ENCODE measurements around the gene SPHK1.
A peak's percentile ranks its signal among the peaks of the same experiment; 100 is the strongest.
"Not testable (repeated sequence)": the region's sequence is repeated elsewhere in the genome, so short reads cannot be mapped to it uniquely, and the experiment has no call there.

The SPHK1 gene

GRCh38 chr17:76384222-76384986 lies at the start of gene SPHK1:
TSS of gene SPHK1 (plus strand) at chr17:76384609. CDS start at chr17:76385645, 1,036 bp downstream.
- DNase-seq (ENCODE audit: low spot score in 2 of 2) (peak; percentile 73 to 87), ATAC-seq (peak; percentile 80)
- no peaks in the 10 kb centered on the region for H3K9me3 Mint-ChIP-seq
- H3K27ac Mint-ChIP-seq, result peak within 1 kb of the TSS; percentile 94
- peaks cover 32% of the 10 kb centered on the region for H3K36me3 Mint-ChIP-seq
- peaks cover 17% of the 10 kb centered on the region for H3K4me1 Mint-ChIP-seq
- H3K4me3 Mint-ChIP-seq, result peak within 1 kb of the TSS; percentile 94

DNA sequence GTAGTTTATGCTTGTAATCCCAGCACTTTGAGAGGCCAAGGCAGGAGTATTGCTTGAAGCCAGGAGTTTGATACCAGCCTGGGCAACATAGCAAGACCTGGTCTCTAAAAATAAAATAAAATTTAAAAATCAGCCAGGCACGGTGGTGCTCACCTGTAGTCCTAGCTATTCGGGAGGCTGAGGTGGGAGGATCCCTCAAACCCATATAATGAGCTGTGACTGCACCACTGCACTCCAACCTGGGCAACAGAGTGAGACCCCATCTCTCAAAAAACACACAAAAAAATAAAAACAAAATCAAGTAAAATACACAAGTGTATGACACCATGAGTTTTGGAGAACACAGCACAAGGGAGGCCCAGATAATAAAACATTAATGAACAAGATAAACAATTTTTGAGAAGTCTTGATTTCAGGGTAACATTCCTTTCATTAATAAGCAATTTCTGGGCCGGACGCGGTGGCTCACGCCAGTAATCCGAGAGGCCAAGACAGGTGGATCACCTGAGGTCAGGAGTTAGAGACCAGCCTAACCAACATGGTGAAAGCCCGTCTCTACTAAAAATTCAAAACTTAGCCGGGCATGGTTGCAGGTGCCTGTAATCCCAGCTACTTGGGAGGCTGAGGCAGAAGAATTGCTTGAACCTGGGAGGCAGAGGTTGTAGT lies 48.6 kb upstream of the SPHK1 start:
- Mint-ChIP-seq H3K27ac (no peak overlapping the region), H3K36me3 (peaks cover 13% of the 10 kb centered on the region), H3K4me1 (peaks cover 6% of the 10 kb centered on the region), H3K9me3 (no peaks in the 10 kb centered on the region), H3K4me3 (no peak overlapping the region)
- DNase-seq (ENCODE audit: low spot score in 2 of 2) (no peak), ATAC-seq (no peak)

GRCh38 chr17:76336756-76337412 lies 47.5 kb upstream of the SPHK1 start:
- ATAC-seq, result no peak
- no peak for DNase-seq (ENCODE audit: low spot score in 2 of 2)
- no peak overlapping the region for H3K27ac Mint-ChIP-seq
- peaks cover 19% of the 10 kb centered on the region for H3K36me3 Mint-ChIP-seq
- H3K9me3 Mint-ChIP-seq, result no peaks in the 10 kb centered on the region
- H3K4me1 Mint-ChIP-seq, result peaks cover 6% of the 10 kb centered on the region
- H3K4me3 Mint-ChIP-seq, result no peak overlapping the region

DNA sequence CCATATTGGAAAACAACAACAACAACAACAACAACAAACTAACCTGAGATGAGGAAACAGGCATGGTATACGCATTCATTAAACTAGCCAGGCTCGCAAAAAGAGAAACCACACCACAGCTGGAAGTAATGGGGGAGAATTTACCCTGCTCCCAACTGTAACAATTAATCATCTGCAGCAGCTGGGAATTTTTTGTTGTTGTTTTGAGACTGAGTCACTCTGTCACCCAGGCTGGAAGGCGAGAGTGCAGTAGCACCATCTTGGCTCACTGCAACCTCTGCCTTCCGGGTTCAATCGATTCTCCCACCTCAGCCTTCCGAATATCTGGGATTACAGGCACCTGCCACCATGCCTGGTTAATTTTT lies 47.0 kb upstream of the SPHK1 start:
- no peak for DNase-seq (ENCODE audit: low spot score in 2 of 2)
- Mint-ChIP-seq H3K36me3 (peaks cover 24% of the 10 kb centered on the region), H3K4me3 (no peak overlapping the region), H3K27ac (no peak overlapping the region), H3K9me3 (no peaks in the 10 kb centered on the region), H3K4me1 (peaks cover 6% of the 10 kb centered on the region)
- ATAC-seq, result no peak

GRCh38 chr17:76341301-76341700 lies 43.1 kb upstream of the SPHK1 start:
- ATAC-seq, result no peak
- no peaks in the 10 kb centered on the region for H3K4me1 Mint-ChIP-seq
- H3K36me3 Mint-ChIP-seq, result peaks cover 54% of the 10 kb centered on the region
- DNase-seq (ENCODE audit: low spot score in 2 of 2), result no peak
- no peak overlapping the region for H3K4me3 Mint-ChIP-seq
- no peaks in the 10 kb centered on the region for H3K9me3 Mint-ChIP-seq
- no peak overlapping the region for H3K27ac Mint-ChIP-seq

DNA sequence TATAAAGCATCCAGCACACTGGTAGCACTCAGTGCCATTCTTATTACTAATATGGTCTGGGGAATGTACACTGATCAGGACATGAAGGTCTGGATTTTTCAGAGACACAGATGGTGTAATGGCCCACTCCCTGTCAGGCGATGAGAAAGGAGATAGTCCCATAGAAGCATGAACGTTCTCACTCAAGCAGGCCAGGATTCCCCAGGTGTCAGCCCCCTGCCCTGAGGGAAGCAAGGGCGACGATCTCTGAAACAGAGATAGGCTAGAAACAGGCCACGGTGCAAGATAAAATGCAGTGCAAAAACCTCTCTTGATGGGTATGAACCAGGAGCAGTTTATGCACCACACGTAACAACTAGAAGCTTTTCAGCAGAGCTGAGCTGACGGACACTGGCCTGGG lies 41.3 kb upstream of the SPHK1 start:
- H3K9me3 Mint-ChIP-seq, result no peaks in the 10 kb centered on the region
- ATAC-seq (no peak), DNase-seq (ENCODE audit: low spot score in 2 of 2) (no peak)
- H3K27ac Mint-ChIP-seq, result no peak overlapping the region
- no peaks in the 10 kb centered on the region for H3K4me1 Mint-ChIP-seq
- H3K4me3 Mint-ChIP-seq, result no peak overlapping the region
- peaks cover 71% of the 10 kb centered on the region for H3K36me3 Mint-ChIP-seq

GRCh38 chr17:76345377-76345974 lies 38.9 kb upstream of the SPHK1 start:
- ATAC-seq, result no peak
- no peak for DNase-seq (ENCODE audit: low spot score in 2 of 2)
- Mint-ChIP-seq H3K36me3 (peaks cover 75% of the 10 kb centered on the region), H3K4me3 (no peak overlapping the region), H3K27ac (peak overlapping the region; percentile 56), H3K4me1 (no peaks in the 10 kb centered on the region), H3K9me3 (no peaks in the 10 kb centered on the region)

DNA sequence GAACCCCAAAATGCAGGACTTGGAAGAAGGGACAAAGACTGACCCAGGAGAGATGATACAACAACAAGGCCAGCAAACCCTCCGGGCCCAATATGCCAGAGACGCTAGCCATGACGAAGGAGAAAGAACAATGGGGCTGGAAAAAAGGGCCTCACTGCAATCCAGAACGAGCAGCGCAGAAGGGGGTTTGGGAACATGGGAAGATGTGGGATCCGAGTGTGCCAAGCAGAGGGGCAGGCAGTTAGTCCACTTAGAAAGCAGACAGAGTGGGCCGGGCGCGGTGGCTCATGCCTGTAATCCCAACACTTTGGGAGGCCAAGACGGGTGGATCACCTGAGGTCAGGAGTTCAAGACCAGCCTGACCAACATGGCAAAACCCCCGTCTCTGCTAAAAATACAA lies 37.5 kb upstream of the SPHK1 start:
- H3K27ac Mint-ChIP-seq; H3K4me1 Mint-ChIP-seq; H3K4me3 Mint-ChIP-seq; DNase-seq (ENCODE audit: low spot score in 2 of 2); H3K9me3 Mint-ChIP-seq; ATAC-seq: not testable (repeated sequence)
- H3K36me3 Mint-ChIP-seq, result peaks cover 67% of the 10 kb centered on the region

GRCh38 chr17:76350463-76350862 lies 33.9 kb upstream of the SPHK1 start:
- H3K4me3 Mint-ChIP-seq, result no peak overlapping the region

GRCh38 chr17:76351526-76352071 lies 32.8 kb upstream of the SPHK1 start:
- no peak for ATAC-seq
- DNase-seq (ENCODE audit: low spot score in 2 of 2), result no peak
- Mint-ChIP-seq H3K4me1 (peaks cover 31% of the 10 kb centered on the region), H3K9me3 (no peaks in the 10 kb centered on the region), H3K4me3 (peak overlapping the region; percentile 92), H3K27ac (no peak overlapping the region), H3K36me3 (peaks cover 26% of the 10 kb centered on the region)

More at GRCh38 chr17:76350463-76350862, 33.9 kb upstream of the SPHK1 start:
- no peaks in the 10 kb centered on the region for H3K9me3 Mint-ChIP-seq
- no peak overlapping the region for H3K27ac Mint-ChIP-seq
- peaks cover 38% of the 10 kb centered on the region for H3K36me3 Mint-ChIP-seq
- peaks cover 31% of the 10 kb centered on the region for H3K4me1 Mint-ChIP-seq
- DNase-seq (ENCODE audit: low spot score in 2 of 2) (no peak), ATAC-seq (no peak)

DNA sequence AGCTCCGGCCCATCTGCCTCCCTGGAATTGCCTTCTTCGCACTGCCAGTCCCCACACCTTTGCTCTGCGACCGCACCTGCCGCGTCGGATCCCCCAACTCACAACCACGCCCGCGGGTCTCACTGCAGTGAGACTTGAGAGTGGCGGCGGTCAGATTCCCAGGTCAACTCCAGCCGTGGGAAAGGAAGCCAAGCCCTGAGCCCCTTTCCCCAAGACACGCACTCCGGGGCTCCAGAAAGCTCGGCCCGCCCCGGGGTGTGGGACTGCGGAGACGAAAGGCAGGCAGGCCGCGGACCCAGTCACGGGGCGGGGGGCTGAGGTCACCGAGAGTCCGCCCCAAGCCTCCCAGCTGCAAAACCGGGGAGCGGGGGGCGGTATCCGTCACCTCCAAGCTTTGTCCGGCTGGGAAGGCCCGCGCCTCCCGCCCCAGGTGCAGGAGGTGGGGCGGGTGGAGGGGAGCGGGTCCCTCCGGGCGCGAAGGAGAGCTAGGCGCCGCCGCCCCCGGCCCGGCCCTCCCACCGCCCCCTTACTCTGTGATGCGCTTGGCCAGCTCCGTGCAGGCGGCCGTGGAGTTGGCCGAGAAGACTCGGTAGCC lies 31.3 kb upstream of the SPHK1 start:
- ATAC-seq (peak; percentile 9), DNase-seq (ENCODE audit: low spot score in 2 of 2) (peak; percentile 6 to 63)
- Mint-ChIP-seq H3K27ac (peak overlapping the region; percentile 81), H3K9me3 (no peaks in the 10 kb centered on the region), H3K4me3 (peak overlapping the region; percentile 92), H3K36me3 (peaks cover 12% of the 10 kb centered on the region), H3K4me1 (peaks cover 36% of the 10 kb centered on the region)

- H3K4me3 Mint-ChIP-seq, result peak within 1 kb of the TSS; percentile 92
- ATAC-seq (peak; percentile 97), DNase-seq (ENCODE audit: low spot score in 2 of 2) (peak; percentile 76 to 94)
- H3K9me3 Mint-ChIP-seq, result no peaks in the 10 kb centered on the region
- H3K27ac Mint-ChIP-seq, result peak within 1 kb of the TSS; percentile 99
- peaks cover 12% of the 10 kb centered on the region for H3K36me3 Mint-ChIP-seq
- H3K4me1 Mint-ChIP-seq, result peaks cover 36% of the 10 kb centered on the region
These were observed 30.7 kb upstream of the SPHK1 start, which contains the start of gene PRPSAP1 for GRCh38 chr17:76353599-76354316. TSS of gene PRPSAP1 (minus strand) at chr17:76353916. CDS start at chr17:76353703, 213 bp downstream.

DNA sequence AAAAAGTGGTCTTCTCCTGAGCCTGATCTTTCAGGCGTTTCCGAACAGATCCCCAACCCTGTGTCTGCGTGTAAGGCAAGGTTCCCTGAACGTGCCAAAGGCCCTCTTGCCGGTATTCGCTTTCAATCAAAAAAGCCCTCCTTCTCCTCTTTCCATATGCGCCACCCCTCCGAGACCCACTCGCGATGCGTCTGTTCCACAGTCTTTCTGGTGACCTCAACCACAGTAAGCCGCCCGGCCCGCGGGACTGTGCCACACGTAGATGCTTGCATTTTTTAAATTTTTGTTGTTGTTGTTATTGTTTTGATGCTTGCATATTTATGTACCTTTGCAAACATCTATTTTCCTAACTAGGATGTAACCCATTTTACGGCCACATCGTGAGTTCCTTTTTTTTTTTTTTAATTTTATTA lies 30.1 kb upstream of the SPHK1 start:
- Mint-ChIP-seq H3K4me1 (peaks cover 36% of the 10 kb centered on the region), H3K27ac (peak overlapping the region; percentile 99), H3K4me3 (peak overlapping the region; percentile 92), H3K36me3 (peaks cover 12% of the 10 kb centered on the region), H3K9me3 (no peaks in the 10 kb centered on the region)
- ATAC-seq (no peak), DNase-seq (ENCODE audit: low spot score in 2 of 2) (no peak)

DNA sequence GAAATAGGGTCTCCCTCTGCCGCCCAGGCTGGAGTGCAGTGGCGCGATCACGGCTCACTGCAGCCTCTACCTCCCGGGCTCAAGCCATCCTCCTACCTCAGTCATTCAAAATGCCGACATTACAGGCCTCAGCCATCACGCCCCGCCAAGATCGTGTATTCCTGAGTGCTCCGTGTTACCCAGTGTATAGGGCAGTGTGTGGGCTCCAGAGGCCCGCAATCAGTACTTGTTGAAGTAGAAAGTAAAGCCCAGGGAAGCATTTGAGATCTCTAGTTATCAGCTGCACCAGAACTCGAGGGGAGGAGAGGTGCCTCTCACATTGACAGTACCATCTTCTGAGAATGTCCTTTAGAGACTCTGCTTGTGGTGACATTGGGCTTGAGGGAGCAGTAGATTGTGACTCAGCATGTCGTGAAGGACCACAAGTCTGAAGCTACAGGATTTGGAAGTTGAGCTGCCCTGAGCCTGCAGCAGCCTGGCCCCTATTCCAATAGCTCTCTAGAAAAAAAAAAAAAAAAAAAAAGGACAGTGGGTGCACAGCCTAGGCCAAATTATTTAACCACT lies 29.6 kb upstream of the SPHK1 start:
- Mint-ChIP-seq H3K27ac (peak overlapping the region; percentile 99), H3K36me3 (peaks cover 12% of the 10 kb centered on the region), H3K4me1 (peaks cover 36% of the 10 kb centered on the region), H3K9me3 (no peaks in the 10 kb centered on the region), H3K4me3 (peak overlapping the region; percentile 92)
- ATAC-seq (peak; percentile 19), DNase-seq (ENCODE audit: low spot score in 2 of 2) (no peak)
